HL-60 (cell line): Measurements from ENCODE around the gene PCDHB3.

Source experiments
- POLR2AphosphoS5 ChIP-seq: IDR thresholded peaks from 2 replicates; pipeline ENCODE4 v1.6.1; 2012; ENCODE audit warnings: low read depth
- TF ChIP-seq, protein P1 (sequence below): IDR thresholded peaks from one replicate; pipeline ENCODE4 v1.5.1; 2011; ENCODE audit warnings: low read length, control low read depth, inconsistent platforms; ENCODE audit not compliant: insufficient read depth
- TF ChIP-seq, protein P2 (sequence below): IDR thresholded peaks from 2 replicates; pipeline ENCODE4 v1.6.1; 2012; ENCODE audit warnings: low read depth; ENCODE audit not compliant: insufficient replicate concordance

DNA sequence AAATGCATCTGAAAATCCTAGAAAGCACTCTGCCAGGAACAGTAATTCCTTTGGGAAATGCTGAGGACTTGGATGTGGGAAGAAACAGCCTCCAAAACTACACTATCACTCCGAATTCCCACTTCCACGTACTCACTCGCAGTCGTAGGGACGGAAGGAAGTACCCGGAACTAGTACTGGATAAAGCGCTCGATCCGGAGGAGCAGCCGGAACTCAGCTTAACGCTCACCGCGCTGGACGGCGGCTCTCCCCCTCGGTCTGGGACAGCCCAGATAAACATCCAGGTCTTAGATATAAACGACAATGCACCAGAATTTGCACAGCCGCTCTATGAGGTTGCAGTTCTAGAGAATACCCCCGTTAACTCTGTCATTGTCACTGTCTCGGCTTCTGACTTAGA lies 786 bp downstream of the PCDHB3 start:
- TF ChIP-seq, protein P1, sequence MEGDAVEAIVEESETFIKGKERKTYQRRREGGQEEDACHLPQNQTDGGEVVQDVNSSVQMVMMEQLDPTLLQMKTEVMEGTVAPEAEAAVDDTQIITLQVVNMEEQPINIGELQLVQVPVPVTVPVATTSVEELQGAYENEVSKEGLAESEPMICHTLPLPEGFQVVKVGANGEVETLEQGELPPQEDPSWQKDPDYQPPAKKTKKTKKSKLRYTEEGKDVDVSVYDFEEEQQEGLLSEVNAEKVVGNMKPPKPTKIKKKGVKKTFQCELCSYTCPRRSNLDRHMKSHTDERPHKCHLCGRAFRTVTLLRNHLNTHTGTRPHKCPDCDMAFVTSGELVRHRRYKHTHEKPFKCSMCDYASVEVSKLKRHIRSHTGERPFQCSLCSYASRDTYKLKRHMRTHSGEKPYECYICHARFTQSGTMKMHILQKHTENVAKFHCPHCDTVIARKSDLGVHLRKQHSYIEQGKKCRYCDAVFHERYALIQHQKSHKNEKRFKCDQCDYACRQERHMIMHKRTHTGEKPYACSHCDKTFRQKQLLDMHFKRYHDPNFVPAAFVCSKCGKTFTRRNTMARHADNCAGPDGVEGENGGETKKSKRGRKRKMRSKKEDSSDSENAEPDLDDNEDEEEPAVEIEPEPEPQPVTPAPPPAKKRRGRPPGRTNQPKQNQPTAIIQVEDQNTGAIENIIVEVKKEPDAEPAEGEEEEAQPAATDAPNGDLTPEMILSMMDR: no peak
- TF ChIP-seq, protein P2, sequence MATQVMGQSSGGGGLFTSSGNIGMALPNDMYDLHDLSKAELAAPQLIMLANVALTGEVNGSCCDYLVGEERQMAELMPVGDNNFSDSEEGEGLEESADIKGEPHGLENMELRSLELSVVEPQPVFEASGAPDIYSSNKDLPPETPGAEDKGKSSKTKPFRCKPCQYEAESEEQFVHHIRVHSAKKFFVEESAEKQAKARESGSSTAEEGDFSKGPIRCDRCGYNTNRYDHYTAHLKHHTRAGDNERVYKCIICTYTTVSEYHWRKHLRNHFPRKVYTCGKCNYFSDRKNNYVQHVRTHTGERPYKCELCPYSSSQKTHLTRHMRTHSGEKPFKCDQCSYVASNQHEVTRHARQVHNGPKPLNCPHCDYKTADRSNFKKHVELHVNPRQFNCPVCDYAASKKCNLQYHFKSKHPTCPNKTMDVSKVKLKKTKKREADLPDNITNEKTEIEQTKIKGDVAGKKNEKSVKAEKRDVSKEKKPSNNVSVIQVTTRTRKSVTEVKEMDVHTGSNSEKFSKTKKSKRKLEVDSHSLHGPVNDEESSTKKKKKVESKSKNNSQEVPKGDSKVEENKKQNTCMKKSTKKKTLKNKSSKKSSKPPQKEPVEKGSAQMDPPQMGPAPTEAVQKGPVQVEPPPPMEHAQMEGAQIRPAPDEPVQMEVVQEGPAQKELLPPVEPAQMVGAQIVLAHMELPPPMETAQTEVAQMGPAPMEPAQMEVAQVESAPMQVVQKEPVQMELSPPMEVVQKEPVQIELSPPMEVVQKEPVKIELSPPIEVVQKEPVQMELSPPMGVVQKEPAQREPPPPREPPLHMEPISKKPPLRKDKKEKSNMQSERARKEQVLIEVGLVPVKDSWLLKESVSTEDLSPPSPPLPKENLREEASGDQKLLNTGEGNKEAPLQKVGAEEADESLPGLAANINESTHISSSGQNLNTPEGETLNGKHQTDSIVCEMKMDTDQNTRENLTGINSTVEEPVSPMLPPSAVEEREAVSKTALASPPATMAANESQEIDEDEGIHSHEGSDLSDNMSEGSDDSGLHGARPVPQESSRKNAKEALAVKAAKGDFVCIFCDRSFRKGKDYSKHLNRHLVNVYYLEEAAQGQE: no peak
- TF ChIP-seq POLR2AphosphoS5: no peak
